ENCODE measurements around the gene SLC35E4. TPM values are rescaled to one million over a fixed set of nuclear protein-coding genes. Genes with fewer than 3 reads are reported as not detected.
A peak's percentile ranks its signal among the peaks of the same experiment; 100 is the strongest.
"Not testable (repeated sequence)": the region's sequence is repeated elsewhere in the genome, so short reads cannot be mapped to it uniquely, and the experiment has no call there.

Gene SLC35E4, protein sequence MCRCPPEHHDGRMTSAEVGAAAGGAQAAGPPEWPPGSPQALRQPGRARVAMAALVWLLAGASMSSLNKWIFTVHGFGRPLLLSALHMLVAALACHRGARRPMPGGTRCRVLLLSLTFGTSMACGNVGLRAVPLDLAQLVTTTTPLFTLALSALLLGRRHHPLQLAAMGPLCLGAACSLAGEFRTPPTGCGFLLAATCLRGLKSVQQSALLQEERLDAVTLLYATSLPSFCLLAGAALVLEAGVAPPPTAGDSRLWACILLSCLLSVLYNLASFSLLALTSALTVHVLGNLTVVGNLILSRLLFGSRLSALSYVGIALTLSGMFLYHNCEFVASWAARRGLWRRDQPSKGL
- 0.33 TPM for total RNA-seq

DNA sequence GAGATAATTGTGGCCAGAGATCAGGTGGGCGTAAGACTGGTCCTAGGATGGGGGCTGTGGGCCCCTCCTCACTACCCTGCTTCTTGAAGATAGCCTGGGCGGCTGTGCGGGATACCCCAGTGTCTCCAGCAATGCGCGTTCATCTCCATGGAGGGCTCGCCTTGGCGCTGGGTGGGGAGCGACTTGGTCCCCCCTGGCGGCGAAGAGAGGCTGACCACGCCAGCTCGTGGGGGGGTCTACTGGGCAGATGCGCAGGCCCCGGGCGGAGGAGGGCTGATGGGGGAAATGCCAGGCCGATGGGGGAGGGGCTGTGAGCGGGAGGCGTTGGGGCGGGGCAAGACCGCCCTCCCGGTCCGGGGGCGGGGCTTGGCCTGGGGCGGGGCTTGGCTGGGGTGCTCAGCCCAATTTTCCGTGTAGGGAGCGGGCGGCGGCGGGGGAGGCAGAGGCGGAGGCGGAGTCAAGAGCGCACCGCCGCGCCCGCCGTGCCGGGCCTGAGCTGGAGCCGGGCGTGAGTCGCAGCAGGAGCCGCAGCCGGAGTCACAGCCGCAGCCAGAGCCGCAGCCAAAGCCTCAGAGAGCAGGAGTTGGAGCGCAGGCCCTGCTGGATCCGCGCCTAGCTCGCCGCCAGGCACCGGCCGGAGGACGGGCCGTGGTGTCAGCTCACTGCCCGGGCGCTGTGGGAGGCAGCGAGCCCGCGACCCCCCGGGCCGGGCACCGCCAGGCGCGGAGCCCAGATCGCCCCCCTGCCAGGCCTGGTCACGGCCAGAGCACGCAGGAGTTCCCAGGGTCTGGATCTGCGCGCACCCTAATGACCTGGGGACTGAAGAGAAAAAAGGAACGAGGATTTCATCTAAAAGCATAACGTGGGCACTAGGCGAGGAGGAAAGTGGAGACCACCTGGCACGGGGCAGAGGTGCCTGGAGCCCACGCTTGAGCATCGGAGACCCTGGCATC is at the start of gene SLC35E4:
TSS of gene SLC35E4 (plus strand) at position 509 of the 953 bp plus-strand sequence. CDS start 670 bp downstream, outside the sequence.
- DNase-seq (ENCODE audit: low spot score): peak; percentile 92
- ATAC-seq: peak; percentile 95

DNA sequence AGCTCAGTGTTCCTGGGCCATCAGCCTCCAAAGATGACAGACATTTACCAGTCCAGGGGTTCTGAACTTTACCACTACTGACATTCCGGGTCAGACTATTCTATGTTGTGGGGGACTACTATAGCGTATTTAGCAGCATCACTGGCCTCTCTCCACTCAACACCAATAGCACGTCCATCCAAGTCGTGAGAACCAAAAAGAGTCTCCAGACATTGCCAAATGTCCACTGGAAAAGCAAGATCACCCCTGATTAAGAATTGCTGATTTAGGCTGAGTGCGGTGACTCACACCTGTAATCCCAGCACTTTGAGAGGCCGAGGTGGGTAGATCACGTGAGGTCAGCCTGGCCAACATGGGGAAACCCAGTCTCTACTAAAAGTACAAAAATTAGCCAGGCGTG is 49.2 kb upstream of the SLC35E4 start:
- ATAC-seq (no peak), DNase-seq (ENCODE audit: low spot score) (no peak)

DNA sequence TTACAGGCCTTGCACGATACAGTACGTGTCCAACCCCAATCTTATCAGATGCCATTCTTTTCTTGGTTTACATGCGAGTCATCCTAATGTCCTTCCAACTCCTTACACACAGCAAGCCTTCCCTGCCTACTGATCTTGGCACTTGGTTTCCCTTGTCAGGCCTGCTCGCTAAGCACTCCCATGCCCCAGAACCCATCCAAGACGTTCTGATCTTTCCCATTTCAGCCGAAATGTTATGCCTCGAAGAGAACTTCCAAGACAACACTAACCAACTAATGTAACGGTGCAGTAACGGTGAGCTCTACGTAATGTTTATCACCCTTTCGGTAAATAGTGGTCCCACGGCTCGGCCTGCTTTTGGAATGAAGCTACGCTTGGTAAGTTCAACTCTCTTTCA is 44.4 kb upstream of the SLC35E4 start:
- ATAC-seq: no peak

DNA sequence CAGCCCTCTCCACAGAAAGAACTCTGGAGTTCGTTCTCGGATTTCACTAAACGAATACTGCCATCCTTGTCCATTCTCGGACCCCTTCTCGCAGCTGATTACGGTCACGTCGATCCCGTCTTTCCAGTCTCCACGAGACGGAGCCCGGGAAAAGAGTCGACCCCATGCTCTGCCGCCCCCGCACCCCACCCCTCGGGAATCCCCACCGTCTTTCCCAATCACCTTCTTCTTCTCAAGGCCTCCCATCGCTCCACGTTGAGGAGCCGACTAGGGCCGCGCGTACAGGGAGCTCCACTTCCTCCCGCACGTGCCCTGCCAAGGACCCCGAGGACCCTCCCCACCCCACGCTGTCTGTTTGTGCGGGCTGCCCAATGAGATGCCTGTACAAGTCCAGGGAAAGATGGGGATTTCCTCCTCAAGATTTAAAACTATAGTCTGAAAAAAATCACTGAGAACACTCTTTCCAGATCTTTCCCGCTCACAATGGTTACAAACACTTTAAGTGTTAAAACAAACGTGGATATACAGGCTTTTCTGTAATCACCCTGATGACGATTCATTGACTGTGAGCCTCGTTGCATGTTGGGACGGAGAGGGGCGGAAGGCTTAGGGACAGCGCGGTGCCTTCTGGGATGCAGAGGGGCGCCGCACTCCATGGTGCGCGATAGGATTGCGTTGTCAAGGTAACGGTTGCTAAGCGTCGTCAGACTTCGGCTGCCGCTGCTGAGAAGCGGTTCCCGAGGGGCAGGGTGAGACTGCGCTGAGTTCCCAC is 43.8 kb upstream of the SLC35E4 start, which contains the start of gene PES1:
TSS of gene PES1 (minus strand) at position 323 of the 772 bp plus-strand sequence. CDS start at position 246, 77 bp downstream.
- ATAC-seq (peak; percentile 98), DNase-seq (ENCODE audit: low spot score) (peak; percentile 95)

More for the DNA sequence above, 44.4 kb upstream of the SLC35E4 start:
- DNase-seq (ENCODE audit: low spot score): no peak

DNA sequence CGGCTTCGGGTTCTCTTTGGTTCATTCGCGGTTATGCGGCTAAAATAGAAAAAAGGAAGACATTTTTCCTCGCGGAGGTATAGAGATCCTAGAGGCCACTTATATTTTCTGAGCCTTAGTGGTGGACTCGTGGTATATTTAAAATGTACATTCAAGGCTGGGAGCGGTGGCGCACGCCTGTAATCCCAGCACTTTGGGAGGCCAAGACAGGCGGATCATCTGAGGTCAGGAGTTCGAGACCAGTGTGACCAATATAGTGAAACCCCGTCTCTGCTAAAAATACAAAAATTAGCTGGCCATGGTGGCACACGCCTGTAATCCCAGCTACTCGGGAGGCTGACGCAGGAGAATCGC is 43.2 kb upstream of the SLC35E4 start:
- not testable (repeated sequence) for DNase-seq (ENCODE audit: low spot score); ATAC-seq

DNA sequence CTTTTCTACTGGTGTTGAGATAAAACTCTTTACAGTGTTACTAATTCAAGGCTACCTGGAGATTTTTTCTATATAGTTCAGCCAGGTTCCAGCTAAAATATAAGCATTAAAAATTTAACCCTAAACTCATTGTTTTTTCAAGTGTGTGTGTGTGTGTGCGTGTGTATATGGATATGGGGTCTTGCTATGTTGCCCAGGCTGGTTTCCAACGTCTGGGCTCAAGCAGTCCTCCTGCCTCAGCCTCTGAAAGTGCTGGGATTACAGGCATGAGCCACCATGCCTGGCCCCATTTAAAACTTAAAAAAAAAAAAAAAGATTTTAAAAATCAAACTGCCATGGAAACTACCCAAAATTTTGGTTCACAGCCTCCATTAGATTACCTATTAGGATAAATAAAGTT is 39.4 kb upstream of the SLC35E4 start:
- DNase-seq (ENCODE audit: low spot score): no peak

DNA sequence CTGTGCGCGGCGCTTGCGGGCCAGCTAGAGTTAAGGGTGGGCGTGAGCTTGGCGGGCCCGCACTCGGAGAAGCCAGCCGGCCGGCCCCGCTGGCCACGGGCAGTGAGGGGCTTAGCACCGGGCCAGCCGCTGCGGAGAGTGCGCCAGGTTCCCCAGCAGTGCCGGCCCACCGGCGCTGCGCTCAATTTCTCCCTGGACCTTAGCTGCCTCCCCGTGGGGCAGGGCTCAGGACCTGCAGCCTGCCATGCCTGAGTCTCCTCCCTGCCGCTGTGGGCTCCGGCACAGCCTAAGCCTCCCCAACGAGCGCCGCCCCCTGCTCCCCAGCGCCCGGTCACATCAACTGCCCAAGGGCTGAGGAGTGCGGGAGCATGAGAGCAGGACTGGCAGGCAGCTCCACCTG is 38.7 kb upstream of the SLC35E4 start:
- ATAC-seq: no peak
- DNase-seq (ENCODE audit: low spot score): no peak

More for the DNA sequence above, 39.4 kb upstream of the SLC35E4 start:
- no peak for ATAC-seq

DNA sequence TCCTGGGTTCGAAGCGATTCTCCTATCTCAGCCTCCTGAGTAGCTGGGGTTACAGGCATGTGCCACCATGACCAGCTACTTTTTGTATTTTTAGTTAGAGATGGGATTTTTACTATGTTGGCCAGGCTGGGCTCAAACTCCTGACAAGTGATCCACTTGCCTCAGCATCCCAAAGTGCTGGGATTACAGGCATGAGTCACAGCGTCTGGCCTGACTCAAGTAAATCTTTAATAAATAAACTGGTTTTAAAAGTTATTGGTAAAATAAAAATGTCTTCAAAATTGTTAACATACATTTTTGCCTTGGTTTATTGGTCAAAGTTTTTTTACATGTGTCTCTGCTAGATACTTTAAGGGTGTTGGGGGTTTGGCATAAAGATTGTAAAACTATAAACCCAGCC is 36.6 kb upstream of the SLC35E4 start:
- DNase-seq (ENCODE audit: low spot score): no peak
- ATAC-seq: no peak

DNA sequence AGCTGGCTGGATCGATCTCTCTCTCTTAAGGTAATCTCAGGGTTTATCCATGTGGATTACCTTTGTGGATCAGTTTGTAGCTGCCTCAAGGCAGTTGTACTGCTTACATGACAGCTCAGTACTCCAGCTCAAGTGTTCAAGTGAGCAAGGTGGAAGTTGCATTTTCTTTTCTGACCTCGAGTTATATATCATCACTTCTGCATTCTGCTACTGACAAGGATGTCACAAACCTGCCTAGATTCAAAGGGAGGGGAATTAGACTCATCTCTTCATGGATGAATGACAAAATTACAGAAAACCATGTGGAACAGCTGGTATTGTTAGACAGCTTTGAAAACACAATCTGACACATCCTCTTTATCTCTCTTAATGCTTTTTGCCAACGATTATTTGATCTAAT is 34.7 kb upstream of the SLC35E4 start:
- no peak for DNase-seq (ENCODE audit: low spot score)
- ATAC-seq: no peak

DNA sequence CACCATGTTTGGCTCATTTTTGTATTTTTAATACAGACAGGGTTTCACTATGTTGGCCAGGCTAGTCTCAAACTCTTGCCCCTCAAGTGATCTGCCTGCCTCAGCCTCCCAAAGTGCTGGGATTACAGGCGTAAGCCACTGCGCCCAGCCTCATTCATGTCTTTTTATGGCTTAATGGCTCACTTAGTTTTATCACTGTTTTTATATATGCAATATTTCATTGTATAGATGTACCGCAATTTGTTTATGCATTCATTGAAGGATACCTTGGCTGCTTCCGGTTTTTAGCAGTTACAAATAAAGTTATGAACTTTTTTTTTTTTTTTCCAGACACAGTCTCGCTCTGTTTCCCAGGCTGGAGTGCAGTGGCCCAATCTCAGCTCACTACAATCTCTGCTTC is 34.1 kb upstream of the SLC35E4 start:
- no peak for ATAC-seq
- DNase-seq (ENCODE audit: low spot score): no peak

DNA sequence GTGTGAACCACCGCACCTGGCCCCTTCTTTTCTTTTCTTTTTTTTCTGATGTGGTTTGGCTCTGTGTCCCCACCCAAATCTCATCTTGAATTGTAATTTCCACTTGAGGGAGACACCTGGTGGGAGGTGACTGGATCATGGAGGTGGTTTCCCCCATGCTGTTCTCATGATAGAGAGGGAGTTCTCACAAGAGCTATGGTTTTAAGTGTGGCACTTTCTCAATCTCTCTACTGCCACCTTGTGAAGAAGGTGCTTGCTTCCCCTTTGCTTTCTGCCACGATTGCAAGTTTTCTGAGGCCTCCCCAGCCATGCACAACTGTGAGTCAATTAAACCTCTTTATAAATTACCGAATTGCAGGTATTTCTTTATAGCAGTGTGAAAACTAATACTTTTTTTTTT is 33.5 kb upstream of the SLC35E4 start:
- ATAC-seq (peak; percentile 27), DNase-seq (ENCODE audit: low spot score) (no peak)

DNA sequence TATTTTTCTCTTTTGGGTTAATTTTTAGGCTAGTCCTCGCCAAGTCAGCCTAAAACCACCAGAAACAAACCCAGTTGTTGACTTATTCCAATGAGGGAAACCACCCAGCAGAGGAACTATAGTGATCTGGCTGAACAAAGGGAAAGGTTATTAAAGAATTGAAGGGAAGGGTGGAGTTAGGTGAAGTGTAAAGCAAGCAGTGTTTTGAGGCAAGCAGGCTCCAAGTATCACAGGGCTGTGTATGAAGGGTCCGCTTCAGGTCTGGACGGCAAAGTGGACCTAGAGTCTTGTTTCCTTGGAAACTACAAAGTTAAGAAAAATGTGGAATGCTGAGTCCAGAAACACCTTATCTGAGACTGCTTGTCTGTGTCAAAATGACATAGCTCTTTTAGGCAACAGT is 31.8 kb upstream of the SLC35E4 start:
- no peak for ATAC-seq
- DNase-seq (ENCODE audit: low spot score): no peak

DNA sequence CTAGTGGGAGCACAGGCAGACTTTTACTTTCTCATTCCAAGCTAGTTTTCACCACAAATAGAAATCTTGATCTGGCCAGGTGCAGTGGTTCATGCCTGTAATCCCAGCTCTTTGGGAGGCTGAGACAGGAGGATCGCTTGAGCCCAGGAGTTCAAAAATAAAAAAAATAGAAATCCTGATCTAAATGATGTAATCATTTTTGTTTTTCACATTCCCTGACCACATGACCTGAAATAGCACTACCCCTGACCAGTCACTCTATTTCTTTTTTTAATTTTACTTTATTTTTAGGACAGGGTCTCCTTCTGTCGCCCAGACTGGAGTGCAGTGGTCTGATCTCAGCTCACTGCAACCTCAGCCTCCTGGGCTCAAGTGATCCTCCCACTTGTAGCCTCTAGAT is 30.9 kb upstream of the SLC35E4 start:
- ATAC-seq (no peak), DNase-seq (ENCODE audit: low spot score) (no peak)

DNA sequence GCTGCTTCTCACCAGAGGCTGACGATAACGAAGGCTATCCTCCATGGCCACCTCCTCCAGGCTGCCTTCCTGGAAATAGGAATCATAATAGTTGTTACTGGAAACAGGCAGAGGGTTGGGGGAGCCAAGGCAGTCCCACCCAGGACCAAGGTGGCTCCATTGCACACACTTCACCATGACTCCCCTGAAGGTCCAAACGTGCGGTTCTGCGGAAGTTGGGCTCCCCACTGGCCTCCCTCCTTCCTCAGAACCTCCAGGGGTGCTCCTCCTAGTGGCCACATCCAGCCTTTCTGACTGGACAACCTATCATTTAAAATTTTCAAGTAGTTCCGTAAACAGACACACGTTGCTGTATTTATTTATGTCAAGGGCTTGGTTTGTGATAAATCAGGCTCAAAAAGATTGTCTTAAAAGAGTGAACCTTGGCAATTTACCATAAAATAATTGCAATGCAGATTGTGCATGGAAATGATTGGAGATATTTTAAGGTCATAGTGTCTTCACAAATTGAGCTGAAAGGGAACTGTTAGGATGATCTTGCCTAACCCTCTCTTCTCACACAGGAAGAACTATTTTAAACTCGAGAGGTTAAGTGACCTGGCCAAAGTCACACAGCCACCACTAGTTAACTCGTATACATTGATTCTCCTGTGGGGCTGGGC is 30.0 kb upstream of the SLC35E4 start:
- peak; percentile 57 for ATAC-seq
- DNase-seq (ENCODE audit: low spot score): no peak

DNA sequence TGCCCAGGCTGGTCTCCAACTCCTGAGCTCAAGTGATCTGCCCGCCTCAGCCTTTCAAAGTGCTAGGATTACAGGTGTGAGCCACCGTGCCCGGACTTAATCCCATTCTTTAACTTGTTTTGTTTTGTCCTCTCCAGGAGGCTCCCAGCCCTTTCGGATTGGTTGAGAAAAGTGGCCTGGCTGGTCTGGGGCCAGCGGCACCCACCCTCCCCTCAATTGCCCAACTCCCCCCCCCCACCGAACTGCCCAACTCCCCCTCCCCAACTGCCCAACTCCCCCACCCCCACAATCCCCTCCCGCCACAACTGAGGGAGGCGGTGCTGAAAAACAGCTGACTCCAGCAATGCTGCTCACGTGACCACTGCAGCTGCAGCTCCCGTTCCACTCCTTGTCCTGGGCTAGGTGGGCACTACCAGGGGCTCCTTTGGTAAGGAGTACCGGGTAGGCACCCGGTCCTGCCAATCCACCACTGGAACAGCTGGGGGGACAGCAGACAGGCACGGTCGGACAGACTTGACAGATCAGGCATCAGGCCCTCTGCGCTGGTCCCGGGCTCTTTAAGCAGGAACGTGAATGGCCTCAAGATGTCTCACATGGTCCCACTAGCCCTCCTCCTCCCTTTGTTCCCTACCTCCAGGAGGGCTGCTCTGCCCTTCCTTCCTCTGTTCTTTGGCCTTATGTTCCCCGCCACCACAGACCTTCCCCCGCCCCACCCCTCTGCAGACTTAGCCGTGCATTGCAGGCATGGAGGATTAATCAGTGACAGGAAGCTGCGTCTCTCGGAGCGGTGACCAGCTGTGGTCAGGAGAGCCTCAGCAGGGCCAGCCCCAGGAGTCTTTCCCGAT is 28.9 kb upstream of the SLC35E4 start, which contains the start of gene TCN2:
TSS of gene TCN2 (plus strand) at position 720 of the 845 bp plus-strand sequence. CDS start 158 bp downstream, outside the sequence.
- ATAC-seq: peak; percentile 83

DNA sequence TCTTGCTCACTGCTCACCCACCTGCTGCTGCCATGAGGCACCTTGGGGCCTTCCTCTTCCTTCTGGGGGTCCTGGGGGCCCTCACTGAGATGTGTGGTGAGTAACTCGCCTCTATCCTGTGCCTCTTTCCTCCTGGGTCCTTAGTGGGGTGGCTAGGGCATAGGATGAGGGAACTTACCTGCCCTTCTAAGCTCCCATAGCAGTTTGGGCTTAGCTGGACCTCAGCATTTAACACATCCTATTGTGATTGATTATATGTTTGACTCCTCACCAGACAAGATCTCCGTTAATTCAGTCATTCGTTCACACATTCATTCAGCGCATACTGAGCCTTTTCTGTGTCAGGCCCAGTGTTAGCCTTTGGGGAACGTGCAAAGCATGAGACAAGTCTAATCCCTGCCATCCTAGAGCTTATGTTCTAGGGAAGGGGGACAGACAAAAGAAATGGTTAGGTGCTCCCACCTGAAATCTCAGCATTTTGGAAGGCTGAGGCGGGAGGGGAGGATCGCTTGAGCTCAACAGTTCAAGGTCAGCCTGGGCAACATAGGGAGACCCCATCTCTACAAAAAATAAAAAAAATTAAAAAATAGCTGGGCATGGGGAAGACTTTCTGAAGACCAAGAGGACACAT is 28.2 kb upstream of the SLC35E4 start:
- no peak for DNase-seq (ENCODE audit: low spot score)
- no peak for ATAC-seq

More for the DNA sequence above, 28.9 kb upstream of the SLC35E4 start, which contains the start of gene TCN2:
- DNase-seq (ENCODE audit: low spot score): peak; percentile 80

DNA sequence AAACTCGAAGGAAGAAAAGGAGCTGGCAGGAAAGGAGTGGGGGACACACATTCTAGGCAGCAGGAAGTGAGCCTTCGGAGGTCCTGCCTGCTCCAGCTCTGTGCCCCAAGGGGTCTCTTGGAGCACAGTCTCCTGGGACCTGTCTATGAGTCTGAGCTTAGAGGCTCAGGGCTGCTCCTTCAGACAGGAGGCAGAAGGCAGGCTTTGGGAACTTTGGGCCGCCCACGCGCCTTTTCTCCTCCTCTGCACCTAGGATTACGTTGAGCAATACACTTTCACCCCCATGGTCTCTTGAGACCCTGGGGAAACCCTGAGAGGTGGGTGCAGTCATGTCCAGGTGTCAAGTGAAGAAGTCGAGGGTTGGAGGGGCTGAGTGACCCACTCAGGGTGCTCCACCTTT is 27.6 kb upstream of the SLC35E4 start:
- DNase-seq (ENCODE audit: low spot score) (no peak), ATAC-seq (no peak)

DNA sequence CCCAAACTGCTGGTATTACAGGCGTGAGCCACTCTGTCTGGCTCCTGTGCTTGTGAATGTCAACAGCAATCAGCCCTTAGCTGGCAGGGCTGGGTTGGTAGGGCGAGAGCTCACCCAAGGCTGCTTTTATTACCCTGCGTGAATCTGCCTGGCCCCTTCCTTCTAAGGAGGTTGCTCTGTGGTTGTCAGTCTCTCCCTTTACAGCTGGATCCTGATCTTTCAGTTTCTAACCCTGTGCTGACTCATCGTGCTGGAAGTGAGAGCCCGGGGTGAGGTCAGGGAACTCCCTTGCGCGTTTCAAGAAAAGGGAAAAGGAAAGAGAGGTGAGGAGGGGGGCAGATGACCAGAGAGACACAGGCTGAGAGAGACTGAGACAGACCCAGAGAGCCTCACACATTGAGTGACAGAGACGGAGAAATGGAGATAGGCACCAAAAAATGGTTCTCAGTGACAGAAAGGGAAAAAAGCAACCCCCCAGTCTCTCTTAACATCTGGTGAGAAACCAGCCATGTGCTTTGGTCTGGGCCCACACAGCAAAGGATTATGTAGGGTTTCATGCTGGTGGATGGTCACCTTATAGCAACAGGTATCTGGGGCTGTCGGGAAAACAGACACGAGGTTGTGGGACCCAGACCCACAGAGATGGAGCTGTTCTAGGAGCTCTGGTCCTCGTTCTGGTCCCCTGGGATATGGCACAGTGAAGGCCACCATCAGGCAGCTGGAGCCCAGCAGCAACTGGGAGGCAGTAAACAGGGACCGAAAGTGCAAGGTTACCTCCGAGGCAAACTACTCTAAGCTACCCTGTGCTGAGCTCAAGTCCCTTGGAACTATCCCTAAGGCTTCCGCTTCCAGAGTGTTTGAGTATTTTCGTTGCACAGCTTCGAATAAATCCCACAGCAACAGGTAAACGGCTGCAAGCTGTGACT is 26.1 kb upstream of the SLC35E4 start:
- ATAC-seq (peak; percentile 1), DNase-seq (ENCODE audit: low spot score) (no peak)

Measured in left lobe of liver (tissue), 2 donors.